ENCODE results near the gene RTP5.

- TF ChIP-seq CTCF (conservative IDR thresholded peaks at IDR 0.05; ENCODE audit: low read length) (no peak), EZH2phosphoT487 (IDR thresholded peaks at IDR 0.05; ENCODE audit: borderline replicate concordance) (no peak)
Observed at GRCh38 chr2:241857572-241858121, 11.9 kb upstream of the RTP5 start.

Data from Loucy (cell line).